Measurements from ENCODE around the gene ZCCHC7. TPM values are rescaled to one million over a fixed set of nuclear protein-coding genes. Genes with fewer than 3 reads are reported as not detected.

The ZCCHC7 gene
- total and polyA plus RNA-seq, 2 experiments from 2014 or later = 29.8 to 38.8 TPM

GRCh38 chr9:37165644-37166043 is 45.3 kb downstream of the ZCCHC7 start:
- H3K79me2 ChIP-seq (replicated peaks; ENCODE audit: insufficient read depth) = peaks cover 15% of the 10 kb centered on the region
- H3K4me1 Mint-ChIP-seq = peaks cover 10% of the 10 kb centered on the region
- H3K4me3 ChIP-seq = no peak overlapping the region
- peaks cover 5% of the 10 kb centered on the region; the same call in 1 of the 2 replicates for H3K4me1 ChIP-seq (ENCODE audit: insufficient read depth)
- H3K4me2 ChIP-seq = no peak overlapping the region
- no peak overlapping the region for H3K27ac ChIP-seq (ENCODE audit: low read depth)
- 0 out of 3 replicates have a peak, but pooled peaks cover 4% of the 10 kb centered on the region for H3K36me3 Mint-ChIP-seq (ENCODE audit: low read depth)
- DNase-seq (ENCODE audit: low spot score) = no peak
- H3K9me3 Mint-ChIP-seq = no peaks in the 10 kb centered on the region
- H2AFZ ChIP-seq = no peak overlapping the region
- no peaks in the 10 kb centered on the region for H3F3A ChIP-seq (replicated peaks; ENCODE audit: low read depth)
- H3K9me2 ChIP-seq (ENCODE audit: insufficient read depth) = no peaks in the 10 kb centered on the region
- H3K27me3 ChIP-seq (ENCODE audit: insufficient read depth) = no peaks in the 10 kb centered on the region
- H3K36me3 ChIP-seq (ENCODE audit: insufficient read depth) = no peaks in the 10 kb centered on the region
- H4K20me1 ChIP-seq (replicated peaks; ENCODE audit: insufficient read depth) = no peaks in the 10 kb centered on the region
- no peak overlapping the region for H3K4me3 Mint-ChIP-seq
- no peak overlapping the region for H3K27ac Mint-ChIP-seq
- TF ChIP-seq STAT1 (IDR thresholded peaks at IDR 0.05; ENCODE audit: unreplicated experiment) = no peak
- TF ChIP-seq, protein P1, sequence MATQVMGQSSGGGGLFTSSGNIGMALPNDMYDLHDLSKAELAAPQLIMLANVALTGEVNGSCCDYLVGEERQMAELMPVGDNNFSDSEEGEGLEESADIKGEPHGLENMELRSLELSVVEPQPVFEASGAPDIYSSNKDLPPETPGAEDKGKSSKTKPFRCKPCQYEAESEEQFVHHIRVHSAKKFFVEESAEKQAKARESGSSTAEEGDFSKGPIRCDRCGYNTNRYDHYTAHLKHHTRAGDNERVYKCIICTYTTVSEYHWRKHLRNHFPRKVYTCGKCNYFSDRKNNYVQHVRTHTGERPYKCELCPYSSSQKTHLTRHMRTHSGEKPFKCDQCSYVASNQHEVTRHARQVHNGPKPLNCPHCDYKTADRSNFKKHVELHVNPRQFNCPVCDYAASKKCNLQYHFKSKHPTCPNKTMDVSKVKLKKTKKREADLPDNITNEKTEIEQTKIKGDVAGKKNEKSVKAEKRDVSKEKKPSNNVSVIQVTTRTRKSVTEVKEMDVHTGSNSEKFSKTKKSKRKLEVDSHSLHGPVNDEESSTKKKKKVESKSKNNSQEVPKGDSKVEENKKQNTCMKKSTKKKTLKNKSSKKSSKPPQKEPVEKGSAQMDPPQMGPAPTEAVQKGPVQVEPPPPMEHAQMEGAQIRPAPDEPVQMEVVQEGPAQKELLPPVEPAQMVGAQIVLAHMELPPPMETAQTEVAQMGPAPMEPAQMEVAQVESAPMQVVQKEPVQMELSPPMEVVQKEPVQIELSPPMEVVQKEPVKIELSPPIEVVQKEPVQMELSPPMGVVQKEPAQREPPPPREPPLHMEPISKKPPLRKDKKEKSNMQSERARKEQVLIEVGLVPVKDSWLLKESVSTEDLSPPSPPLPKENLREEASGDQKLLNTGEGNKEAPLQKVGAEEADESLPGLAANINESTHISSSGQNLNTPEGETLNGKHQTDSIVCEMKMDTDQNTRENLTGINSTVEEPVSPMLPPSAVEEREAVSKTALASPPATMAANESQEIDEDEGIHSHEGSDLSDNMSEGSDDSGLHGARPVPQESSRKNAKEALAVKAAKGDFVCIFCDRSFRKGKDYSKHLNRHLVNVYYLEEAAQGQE (IDR thresholded peaks at IDR 0.05; ENCODE audit: unreplicated experiment) = no peak
- TF ChIP-seq POLR2AphosphoS5 (IDR thresholded peaks at IDR 0.05; ENCODE audit: low read depth) = no peak
- TF ChIP-seq, protein P2, sequence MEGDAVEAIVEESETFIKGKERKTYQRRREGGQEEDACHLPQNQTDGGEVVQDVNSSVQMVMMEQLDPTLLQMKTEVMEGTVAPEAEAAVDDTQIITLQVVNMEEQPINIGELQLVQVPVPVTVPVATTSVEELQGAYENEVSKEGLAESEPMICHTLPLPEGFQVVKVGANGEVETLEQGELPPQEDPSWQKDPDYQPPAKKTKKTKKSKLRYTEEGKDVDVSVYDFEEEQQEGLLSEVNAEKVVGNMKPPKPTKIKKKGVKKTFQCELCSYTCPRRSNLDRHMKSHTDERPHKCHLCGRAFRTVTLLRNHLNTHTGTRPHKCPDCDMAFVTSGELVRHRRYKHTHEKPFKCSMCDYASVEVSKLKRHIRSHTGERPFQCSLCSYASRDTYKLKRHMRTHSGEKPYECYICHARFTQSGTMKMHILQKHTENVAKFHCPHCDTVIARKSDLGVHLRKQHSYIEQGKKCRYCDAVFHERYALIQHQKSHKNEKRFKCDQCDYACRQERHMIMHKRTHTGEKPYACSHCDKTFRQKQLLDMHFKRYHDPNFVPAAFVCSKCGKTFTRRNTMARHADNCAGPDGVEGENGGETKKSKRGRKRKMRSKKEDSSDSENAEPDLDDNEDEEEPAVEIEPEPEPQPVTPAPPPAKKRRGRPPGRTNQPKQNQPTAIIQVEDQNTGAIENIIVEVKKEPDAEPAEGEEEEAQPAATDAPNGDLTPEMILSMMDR (conservative IDR thresholded peaks at IDR 0.05; ENCODE audit: low read depth in 2 of 2) = no peak
- no peak for TF ChIP-seq CREB1 (CRISPR knock-in tag; IDR thresholded peaks at IDR 0.05; ENCODE audit: low read depth)
- TF ChIP-seq NANOG (IDR thresholded peaks at IDR 0.05; ENCODE audit: borderline replicate concordance) = no peak
- TF ChIP-seq EZH2 (IDR thresholded peaks at IDR 0.05; ENCODE audit: low read depth, unreplicated experiment) = no peak
- no peak for TF ChIP-seq JUNB (IDR thresholded peaks at IDR 0.05; ENCODE audit: unreplicated experiment)
- TF ChIP-seq EZH2phosphoT487 (IDR thresholded peaks at IDR 0.05; ENCODE audit: unreplicated experiment) = no peak
- TF ChIP-seq ZNF114 (CRISPR knock-in tag; IDR thresholded peaks at IDR 0.05) = no peak
- TF ChIP-seq, protein P3, sequence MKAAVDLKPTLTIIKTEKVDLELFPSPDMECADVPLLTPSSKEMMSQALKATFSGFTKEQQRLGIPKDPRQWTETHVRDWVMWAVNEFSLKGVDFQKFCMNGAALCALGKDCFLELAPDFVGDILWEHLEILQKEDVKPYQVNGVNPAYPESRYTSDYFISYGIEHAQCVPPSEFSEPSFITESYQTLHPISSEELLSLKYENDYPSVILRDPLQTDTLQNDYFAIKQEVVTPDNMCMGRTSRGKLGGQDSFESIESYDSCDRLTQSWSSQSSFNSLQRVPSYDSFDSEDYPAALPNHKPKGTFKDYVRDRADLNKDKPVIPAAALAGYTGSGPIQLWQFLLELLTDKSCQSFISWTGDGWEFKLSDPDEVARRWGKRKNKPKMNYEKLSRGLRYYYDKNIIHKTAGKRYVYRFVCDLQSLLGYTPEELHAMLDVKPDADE (IDR thresholded peaks at IDR 0.05) = no peak
- ATAC-seq = no peak
- H3K27me3 Mint-ChIP-seq (ENCODE audit: insufficient read depth, low read depth, poor library complexity) = peaks cover 2% of the 10 kb centered on the region
